ENCODE data around the gene ZNF579. TPM values are rescaled to one million over a fixed set of nuclear protein-coding genes. Genes with fewer than 3 reads are reported as not detected.

The ZNF579 gene
- total and polyA plus RNA-seq, 2 of the 8 experiments (the other 6 are each of a cell fraction or from before 2014, with no cell fraction given), result 10.0 to 18.9 TPM

GRCh38 chr19:55563261-55563690, 17.4 kb downstream of the ZNF579 start (continued):
- TF ChIP-seq SRF (IDR thresholded peaks at IDR 0.05; ENCODE audit: low read depth, low read length), result no peak
- no peak for TF ChIP-seq ZNF274 (IDR thresholded peaks at IDR 0.05; ENCODE audit: borderline replicate concordance, extremely low read depth, low read length)
- TF ChIP-seq RXRA (IDR thresholded peaks at IDR 0.05; ENCODE audit: insufficient read depth, low read depth, low read length), result no peak
- no peak for TF ChIP-seq NRF1 (IDR thresholded peaks at IDR 0.05; ENCODE audit: low read depth, low read length)

All from H1 (cell line).